Measurements from ENCODE around the gene H1-8. TPM values are rescaled to one million over a fixed set of nuclear protein-coding genes. Genes with fewer than 3 reads are reported as not detected.

Gene H1-8
- total RNA-seq, 1 experiment from 2014 or later: not detected

GRCh38 chr3:129582799-129583198 lies 39.8 kb downstream of the H1-8 start:
- Histone ChIP-seq H2BK5ac (ENCODE audit: insufficient read length, low read length) (no peak overlapping the region), H3K4me1 (ENCODE audit: insufficient read depth, low read length) (no peaks in the 10 kb centered on the region), H3K27ac (ENCODE audit: insufficient read length, low read depth, low read length) (no peak overlapping the region), H3K23me2 (ENCODE audit: insufficient read length, low read depth, low read length, poor library complexity, severe bottlenecking) (no peaks in the 10 kb centered on the region), H3K56ac (ENCODE audit: insufficient read length, low read depth, low read length) (no peak overlapping the region), H4K20me1 (ENCODE audit: control insufficient read depth, insufficient read depth, insufficient read length) (no peaks in the 10 kb centered on the region), H2BK12ac (ENCODE audit: insufficient read length, low read depth, low read length) (no peak overlapping the region), H3K9ac (ENCODE audit: extremely low read depth, insufficient read length, low read length) (no peak overlapping the region), H2AFZ (ENCODE audit: low read length) (no peak overlapping the region), H3K18ac (ENCODE audit: insufficient read length, low read depth, low read length) (no peak overlapping the region), H3K14ac (ENCODE audit: insufficient read depth, low read length) (no peak overlapping the region; the same call in 1 of the 2 replicates), H3T11ph (ENCODE audit: low read length) (no peak overlapping the region), H4K5ac (ENCODE audit: insufficient read length, low read depth, low read length) (no peak overlapping the region), H3K79me2 (ENCODE audit: insufficient read depth, low read length) (no peaks in the 10 kb centered on the region), H4K8ac (replicated peaks; ENCODE audit: insufficient read length, low read depth, low read length) (no peak overlapping the region), H4K91ac (ENCODE audit: insufficient read length, low read depth, low read length) (no peak overlapping the region), H2AK5ac (ENCODE audit: insufficient read length, low read length) (no peak overlapping the region), H2BK120ac (ENCODE audit: low read depth, low read length, poor library complexity, severe bottlenecking) (no peak overlapping the region), H2BK20ac (ENCODE audit: low read depth, low read length, poor library complexity, severe bottlenecking) (no peak overlapping the region), H3K23ac (ENCODE audit: insufficient read length, low read depth, low read length) (no peak overlapping the region), H3K27me3 (ENCODE audit: insufficient read depth, low read length) (no peaks in the 10 kb centered on the region), H2BK15ac (ENCODE audit: low read depth, low read length) (no peak overlapping the region), H3K4me2 (ENCODE audit: insufficient read depth, insufficient read length, low read length) (no peak overlapping the region), H3K79me1 (ENCODE audit: insufficient read depth, low read depth, low read length, poor library complexity, severe bottlenecking) (no peaks in the 10 kb centered on the region), H3K4ac (ENCODE audit: low read depth, low read length) (no peak overlapping the region), H3K9me3 (ENCODE audit: control insufficient read depth, low read depth, low read length) (no peaks in the 10 kb centered on the region)
- Mint-ChIP-seq H3K27ac (no peak overlapping the region), H3K4me1 (no peaks in the 10 kb centered on the region; a peak in 1 of 4 replicates), H3K36me3 (ENCODE audit: insufficient read depth in 1 of 3, low read depth in 3 of 3) (peaks cover 0 to 7% (median 2%) of the 10 kb centered on the region in 3 experiments; a peak in 4 of 7 replicates), H3K9me3 (no peaks in the 10 kb centered on the region), H3K27me3 (ENCODE audit: low read depth) (no peaks in the 10 kb centered on the region), H3K4me3 (no peak overlapping the region)
- no peak for DNase-seq
- no CpG with 5 or more reads among the region's 5 CpGs for WGBS (ENCODE audit: extremely low coverage, insufficient read length, low lambda C conversion rate)
- TF ChIP-seq, protein P1, sequence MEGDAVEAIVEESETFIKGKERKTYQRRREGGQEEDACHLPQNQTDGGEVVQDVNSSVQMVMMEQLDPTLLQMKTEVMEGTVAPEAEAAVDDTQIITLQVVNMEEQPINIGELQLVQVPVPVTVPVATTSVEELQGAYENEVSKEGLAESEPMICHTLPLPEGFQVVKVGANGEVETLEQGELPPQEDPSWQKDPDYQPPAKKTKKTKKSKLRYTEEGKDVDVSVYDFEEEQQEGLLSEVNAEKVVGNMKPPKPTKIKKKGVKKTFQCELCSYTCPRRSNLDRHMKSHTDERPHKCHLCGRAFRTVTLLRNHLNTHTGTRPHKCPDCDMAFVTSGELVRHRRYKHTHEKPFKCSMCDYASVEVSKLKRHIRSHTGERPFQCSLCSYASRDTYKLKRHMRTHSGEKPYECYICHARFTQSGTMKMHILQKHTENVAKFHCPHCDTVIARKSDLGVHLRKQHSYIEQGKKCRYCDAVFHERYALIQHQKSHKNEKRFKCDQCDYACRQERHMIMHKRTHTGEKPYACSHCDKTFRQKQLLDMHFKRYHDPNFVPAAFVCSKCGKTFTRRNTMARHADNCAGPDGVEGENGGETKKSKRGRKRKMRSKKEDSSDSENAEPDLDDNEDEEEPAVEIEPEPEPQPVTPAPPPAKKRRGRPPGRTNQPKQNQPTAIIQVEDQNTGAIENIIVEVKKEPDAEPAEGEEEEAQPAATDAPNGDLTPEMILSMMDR (conservative IDR thresholded peaks at IDR 0.05): no peak

All from H9 (cell line).